Breast epithelium (tissue), 3 donors: Measurements from ENCODE around the gene ACAA1. TPM values are rescaled to one million over a fixed set of nuclear protein-coding genes. Genes with fewer than 3 reads are reported as not detected.

Source experiments
- total RNA-seq, 3 donors: library from RNA; depleted of rRNA; stranded (reverse); fragments of >200 nt; gene quantifications; one replicate each; pipeline ENCODE4 v1.1.0, GENCODE V29; 2016

ACAA1 gene
- total RNA-seq, 3 donors from 2014 or later = 69.2 to 87.5 (median 83.9) TPM

Other genes starting within 250 kb of the ACAA1 start
- 10 to 100 TPM; 11.0 to 17.4 (median 15.4) TPM for gene VILL, start 146.3 kb downstream of the ACAA1 start, total RNA-seq
- gene PLCD1, start 107.5 kb downstream of the ACAA1 start, total RNA-seq = 10 to 100 TPM; 17.0 to 36.2 (median 23.4) TPM
- 1 to 10 TPM in 2 of 3 donors, under 1 TPM in 1; 0.98 to 2.0 (median 1.1) TPM for gene DLEC1, start 97.9 kb downstream of the ACAA1 start, total RNA-seq
- gene MYD88, start 1.5 kb upstream of the ACAA1 start, total RNA-seq = 10 to 100 TPM; 33.4 to 36.0 (median 35.3) TPM
- 10 to 100 TPM; 29.0 to 41.6 (median 33.1) TPM for gene OXSR1, start 28.4 kb upstream of the ACAA1 start, total RNA-seq
- gene SLC22A13, start 128.7 kb upstream of the ACAA1 start, total RNA-seq = under 1 TPM in 2 of 3 donors, not detected in 1; 0.48 to 0.59 TPM
- under 1 TPM in 1 of 3 donors, not detected in 2; 0.29 TPM for gene SLC22A14, start 145.2 kb upstream of the ACAA1 start, total RNA-seq
- gene XYLB, start 209.7 kb upstream of the ACAA1 start, total RNA-seq = 1 to 10 TPM; 5.2 to 7.9 (median 6.7) TPM